Upper lobe of left lung (tissue), 4 donors: ENCODE measurements around the gene LARGE1.

ENCODE experiments used
- CTCF ChIP-seq, 6 experiments: fragments of 450-650 bp in 4 of 6; fragments of 200-600 bp in 2 of 6; sonication (generic) in 2 of 6; IDR thresholded peaks; one replicate each; pipeline ENCODE4 v1.5.1; 2016 to 2019; ENCODE audit warnings: antibody characterized with exemption in 6 of 6
- EP300 ChIP-seq, 4 donors: sonication (generic); formaldehyde crosslinking; IDR thresholded peaks; one replicate each; pipeline ENCODE4 v1.5.1; 2017; ENCODE audit warnings: antibody characterized with exemption in 4 of 4, control low read depth in 2 of 4
- POLR2A ChIP-seq, 4 donors: fragments of 450-650 bp; IDR thresholded peaks; one replicate each; pipeline ENCODE4 v1.5.1; 2016 to 2017; ENCODE audit warnings: antibody characterized with exemption in 4 of 4, mild to moderate bottlenecking in 2 of 4
- POLR2AphosphoS5 ChIP-seq, 2 donors: sonication (generic); formaldehyde crosslinking; IDR thresholded peaks; one replicate each; pipeline ENCODE4 v1.5.1; 2017; ENCODE audit warnings: antibody characterized with exemption in 2 of 2

- TF ChIP-seq CTCF (IDR thresholded peaks at IDR 0.05) (no peak), POLR2A (IDR thresholded peaks at IDR 0.05) (no peak), POLR2AphosphoS5 (IDR thresholded peaks at IDR 0.05) (no peak), EP300 (IDR thresholded peaks at IDR 0.05) (no peak)
Observed at GRCh38 chr22:33922349-33922681, 2.0 kb upstream of the LARGE1 start.
